ENCODE measurements around the gene CDR2L. TPM values are rescaled to one million over a fixed set of nuclear protein-coding genes. Genes with fewer than 3 reads are reported as not detected.
"Not testable (repeated sequence)": the region's sequence is repeated elsewhere in the genome, so short reads cannot be mapped to it uniquely, and the experiment has no call there.

Gene CDR2L
- total RNA-seq, 1 donor from 2014 or later = 63.5 TPM

DNA sequence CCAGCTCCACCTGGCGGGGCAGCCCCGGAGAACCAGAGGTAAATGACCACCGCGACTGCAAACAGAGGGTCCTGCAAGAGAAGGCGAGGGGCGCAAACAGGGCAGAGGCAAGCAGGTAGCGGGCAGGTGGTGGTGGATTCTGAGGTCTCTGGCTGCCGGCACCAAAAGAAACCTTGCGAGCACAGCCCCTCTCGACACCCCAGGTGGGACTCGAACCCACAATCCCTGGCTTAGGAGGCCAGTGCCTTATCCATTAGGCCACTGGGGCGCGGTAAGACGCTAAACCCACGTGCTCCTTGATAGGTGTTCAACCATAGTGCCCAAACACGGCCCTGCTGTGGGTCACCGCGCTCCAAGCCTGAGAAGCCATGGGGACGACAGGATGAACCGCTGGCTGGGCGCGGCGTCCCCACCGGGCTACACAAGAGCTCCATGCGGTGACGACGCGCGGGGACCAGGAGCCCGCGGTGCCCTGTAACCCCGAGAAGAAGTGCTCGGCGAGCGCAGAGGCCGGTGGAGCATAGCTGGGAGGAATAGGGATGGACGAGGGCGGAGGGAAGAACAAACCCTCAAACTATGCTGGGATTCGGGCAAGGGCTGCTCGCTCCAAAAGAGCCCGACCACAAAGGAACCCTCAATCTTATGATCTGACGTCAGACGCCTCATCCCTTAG is 46.9 kb downstream of the CDR2L start:
- DNase-seq (ENCODE audit: extremely low read depth, low read depth, low spot score) = peak; percentile 50

DNA sequence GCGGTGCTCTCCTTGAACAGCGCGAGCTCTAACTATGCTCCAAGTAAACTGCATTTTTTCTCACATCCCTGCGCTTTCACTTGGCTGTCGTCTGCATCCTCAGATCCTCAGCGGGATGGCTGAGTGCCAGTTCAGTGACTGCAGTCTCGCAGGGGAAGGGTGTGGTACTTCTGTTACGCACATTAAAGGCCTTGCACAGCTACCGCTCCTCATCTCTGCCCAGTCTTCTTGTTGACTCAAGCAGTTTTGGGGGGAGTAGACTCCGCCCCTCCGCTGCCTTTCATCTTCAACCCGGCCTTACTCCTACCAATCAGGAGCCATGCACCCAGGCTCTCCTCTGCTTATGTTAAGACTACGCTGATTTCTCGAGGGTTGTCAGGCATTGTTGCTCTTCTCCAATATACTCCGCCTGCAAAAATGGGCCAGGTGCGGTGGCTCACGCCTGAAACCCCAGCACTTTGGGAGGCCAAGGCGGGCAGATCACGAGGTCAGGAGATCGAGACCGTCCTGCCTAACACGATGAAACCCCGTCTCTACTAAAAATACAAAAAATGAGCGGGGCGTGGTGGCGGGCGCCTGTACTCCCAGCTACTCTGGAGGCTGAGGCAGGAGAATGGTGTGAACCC is 49.3 kb downstream of the CDR2L start:
- no peak for DNase-seq (ENCODE audit: extremely low read depth, low read depth, low spot score)

DNA sequence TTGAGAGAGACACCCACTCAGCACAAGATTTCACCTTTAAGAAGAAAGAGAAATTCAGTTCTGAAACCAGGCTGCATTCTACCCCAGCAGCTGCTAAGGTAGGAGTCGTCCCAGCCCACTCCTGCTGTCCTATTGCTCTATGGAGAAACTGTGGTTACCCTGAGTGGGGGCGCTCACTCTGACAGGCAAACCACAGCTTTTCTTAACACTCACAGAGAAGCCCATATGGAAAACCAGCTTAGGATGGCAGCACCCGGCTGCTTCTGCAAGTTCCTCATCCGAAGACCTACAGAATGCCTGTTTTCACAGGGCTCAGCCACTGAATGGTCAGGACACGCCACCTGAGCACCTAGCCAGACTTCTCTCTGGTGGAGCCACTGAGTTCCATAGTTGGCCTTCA is 51.8 kb downstream of the CDR2L start:
- no peak for DNase-seq (ENCODE audit: extremely low read depth, low read depth, low spot score)

DNA sequence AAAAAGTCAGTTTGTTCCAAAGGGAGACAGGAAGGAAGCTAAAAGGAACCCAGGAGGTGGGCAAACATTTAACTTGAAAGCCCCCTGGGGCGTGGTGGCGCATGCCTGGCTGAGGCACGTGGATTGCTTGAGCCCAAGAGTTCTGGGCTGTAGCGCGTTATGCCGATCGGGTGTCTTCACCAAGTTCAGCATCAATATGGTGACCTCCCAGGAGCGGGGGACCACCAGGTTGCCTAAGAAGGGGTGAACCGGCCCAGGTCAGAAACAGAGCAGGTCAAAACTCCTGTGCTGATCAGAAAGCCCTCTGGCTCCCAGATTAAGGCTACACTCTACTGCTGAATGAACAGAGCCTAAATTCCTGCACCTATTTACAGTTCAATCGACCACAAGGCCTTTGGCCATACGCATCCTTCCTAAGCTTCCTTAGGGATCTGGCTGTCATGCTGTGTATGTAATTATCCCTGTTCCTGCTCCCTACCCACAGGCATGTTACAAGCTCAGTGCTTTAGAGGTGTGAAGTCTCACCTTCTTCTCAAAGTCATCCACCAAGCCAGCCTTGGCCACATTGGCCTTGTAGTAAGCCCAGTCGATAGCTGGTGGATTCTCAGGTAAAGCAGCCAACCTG is 54.3 kb downstream of the CDR2L start:
- no peak for DNase-seq (ENCODE audit: extremely low read depth, low read depth, low spot score)

DNA sequence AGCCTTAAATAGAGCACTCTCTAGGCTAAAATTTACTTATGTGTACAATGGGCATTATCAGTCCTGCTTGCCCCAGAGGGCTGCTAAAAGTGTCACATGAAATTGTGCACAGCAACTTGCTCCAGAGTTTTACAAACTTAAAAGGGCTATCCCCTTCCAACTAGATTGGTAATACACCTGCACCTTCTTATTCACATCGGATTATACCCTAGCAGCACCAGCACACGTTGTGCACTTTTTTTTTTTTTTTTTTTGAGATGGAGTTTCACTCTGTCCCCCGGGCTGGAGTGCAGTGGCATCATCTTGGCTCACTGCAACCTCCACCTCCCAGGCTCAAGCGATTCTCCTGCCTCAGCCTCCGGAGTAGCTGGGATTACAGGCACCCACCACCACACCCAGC is 56.4 kb downstream of the CDR2L start:
- DNase-seq (ENCODE audit: extremely low read depth, low read depth, low spot score) = not testable (repeated sequence)

DNA sequence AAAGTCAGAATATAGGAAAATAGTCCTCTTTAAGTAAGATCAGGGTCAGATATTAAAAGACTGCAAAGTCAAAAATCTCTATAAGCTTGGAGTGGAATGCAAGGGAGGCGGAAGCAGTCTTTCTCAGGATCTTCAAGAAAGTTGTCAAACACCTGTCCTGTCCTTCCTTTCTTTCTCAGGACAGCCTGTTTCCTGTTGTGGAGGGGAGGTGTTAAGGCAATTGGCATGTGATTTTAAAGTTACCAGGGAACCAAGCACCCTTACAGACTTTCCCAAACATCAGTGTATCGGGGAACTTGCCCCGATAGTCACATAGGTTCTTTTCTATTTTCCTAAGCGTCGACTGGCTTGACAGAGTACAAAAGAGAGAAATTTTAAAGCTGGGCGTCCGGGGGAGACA is 57.3 kb downstream of the CDR2L start:
- no peak for DNase-seq (ENCODE audit: extremely low read depth, low read depth, low spot score)

DNA sequence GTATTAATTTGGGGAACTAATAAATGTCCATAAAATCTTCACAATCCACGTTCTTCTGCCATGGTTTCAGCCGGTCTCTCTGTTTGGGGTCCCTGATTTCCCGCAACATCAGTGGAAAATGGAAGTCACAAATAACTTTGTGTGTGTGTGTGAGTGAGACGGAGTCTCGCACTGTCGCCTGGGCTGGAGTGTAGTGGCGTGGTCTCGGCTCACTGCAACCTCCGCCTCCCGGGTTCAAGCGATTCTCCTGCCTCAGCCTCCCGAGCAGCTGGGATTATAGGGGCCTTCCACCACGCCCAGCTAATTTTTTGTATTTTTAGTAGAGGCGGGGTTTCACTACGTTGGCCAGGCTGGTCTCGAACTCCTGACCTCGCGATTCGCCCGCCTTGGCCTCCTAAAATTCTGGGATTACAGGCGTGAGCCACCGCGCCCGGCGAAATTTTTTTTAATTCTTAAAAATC is 58.5 kb downstream of the CDR2L start:
- not testable (repeated sequence) for DNase-seq (ENCODE audit: extremely low read depth, low read depth, low spot score)

DNA sequence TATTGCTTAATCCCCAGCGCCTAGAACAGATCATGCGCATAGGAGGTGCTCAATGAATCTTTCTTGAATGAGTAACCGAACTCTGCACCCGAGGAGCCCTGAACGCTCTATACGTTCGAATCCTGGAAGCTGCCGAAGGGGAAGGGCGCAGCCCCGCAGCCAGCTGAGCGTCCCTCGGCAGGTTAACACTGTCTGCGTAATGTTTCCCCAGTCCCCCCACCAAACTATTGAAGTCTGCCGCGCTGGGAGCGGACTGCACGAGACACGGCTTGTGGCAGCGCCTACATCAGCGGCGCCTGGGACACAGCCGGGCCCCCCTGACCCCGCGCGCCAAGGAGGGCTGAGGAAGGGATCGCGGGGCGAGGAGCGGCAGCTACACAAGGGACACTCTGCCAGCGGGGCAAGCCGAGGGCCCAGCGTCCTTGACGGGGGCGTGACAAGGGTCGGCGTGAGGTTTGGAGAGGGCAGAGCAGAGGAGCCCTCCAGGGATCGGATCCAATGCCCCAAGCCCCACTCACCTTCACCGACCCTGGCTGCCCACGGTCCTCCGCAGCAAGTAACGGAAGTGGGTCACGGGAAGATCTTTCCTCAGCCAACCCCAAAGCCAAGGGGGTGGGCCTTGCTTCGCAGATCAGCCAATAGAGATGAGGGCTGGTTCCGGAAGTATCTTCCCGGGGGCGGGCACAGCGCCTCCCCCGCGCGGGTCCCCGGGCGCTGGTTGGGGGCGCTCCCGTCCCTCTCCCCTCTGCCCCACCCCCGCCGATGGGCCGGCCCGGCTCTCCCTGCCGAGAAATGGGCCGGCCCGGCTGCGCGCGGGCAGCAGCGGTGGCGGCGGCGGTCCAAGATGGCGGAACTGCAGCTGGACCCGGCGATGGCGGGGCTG is 59.2 kb downstream of the CDR2L start, which contains the start of the genes ATP5PD and KCTD2:
Gene ATP5PD (minus strand): TSS at position 563 of the 883 bp plus-strand sequence. CDS start 4,319 bp downstream, outside the sequence.
Gene KCTD2 (plus strand): TSS at position 819 of the 883 bp plus-strand sequence. CDS start 26 bp downstream, at position 845.
- peak; percentile 73 for DNase-seq (ENCODE audit: extremely low read depth, low read depth, low spot score)

DNA sequence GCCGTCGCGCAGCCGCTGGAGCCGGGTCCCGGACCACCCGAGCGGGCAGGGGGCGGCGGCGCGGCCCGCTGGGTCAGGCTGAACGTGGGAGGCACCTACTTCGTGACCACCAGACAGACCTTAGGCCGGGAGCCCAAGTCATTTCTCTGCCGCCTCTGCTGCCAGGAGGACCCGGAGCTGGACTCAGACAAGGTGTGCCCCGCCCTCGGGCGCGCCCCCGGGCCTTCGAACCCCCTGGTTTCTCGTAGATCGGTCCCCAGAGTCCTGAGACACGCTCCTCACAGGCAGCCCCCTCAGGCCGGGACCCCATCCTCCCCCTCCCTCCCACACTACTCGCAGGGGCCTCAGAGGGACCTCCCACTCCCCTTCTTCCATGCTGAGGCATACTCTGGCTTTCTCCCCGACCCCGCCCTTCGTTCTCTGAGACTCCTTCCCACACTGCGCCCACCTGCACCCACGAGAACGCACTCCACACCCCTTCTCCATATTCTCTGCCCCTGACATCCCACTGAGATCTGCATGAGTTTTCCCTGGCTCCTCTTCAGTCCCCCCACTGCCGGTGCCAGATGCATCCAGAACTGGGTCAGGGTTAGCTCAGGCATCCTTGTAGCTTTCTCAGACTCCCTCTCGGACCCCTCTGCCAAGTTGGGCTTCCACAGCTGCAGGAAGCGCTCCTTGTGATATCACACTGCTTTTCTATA is 60.1 kb downstream of the CDR2L start:
- DNase-seq (ENCODE audit: extremely low read depth, low read depth, low spot score) = no peak

DNA sequence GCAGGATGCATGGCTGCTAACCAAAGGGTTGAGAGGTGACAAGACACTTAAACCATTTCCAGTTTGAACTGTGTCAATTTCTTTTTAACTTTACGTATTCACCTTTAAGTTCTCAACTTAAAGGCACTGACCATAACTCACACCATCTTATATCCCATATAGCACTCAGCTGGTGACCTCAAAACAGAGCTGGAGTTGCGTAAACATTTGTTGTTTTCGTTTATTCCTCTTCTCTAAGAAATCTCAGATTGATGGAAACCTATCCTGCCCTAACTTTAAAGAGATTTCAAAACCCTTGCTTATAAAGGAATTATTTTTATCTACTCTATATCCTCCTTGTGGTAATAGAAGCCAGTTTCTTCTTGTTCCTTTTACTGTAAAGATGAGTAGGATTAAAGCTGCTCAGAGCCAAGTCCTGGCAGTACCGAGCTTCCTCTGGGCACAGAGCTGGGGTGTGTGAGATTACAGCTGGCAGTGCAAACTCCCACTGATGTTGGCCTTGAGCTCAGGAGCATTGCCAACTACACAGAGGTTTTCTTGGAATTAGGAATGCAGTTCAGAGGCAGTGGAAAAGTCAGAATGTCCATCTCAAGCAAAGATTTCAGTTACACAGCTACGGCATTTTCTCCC is 60.9 kb downstream of the CDR2L start:
- no peak for DNase-seq (ENCODE audit: extremely low read depth, low read depth, low spot score)

DNA sequence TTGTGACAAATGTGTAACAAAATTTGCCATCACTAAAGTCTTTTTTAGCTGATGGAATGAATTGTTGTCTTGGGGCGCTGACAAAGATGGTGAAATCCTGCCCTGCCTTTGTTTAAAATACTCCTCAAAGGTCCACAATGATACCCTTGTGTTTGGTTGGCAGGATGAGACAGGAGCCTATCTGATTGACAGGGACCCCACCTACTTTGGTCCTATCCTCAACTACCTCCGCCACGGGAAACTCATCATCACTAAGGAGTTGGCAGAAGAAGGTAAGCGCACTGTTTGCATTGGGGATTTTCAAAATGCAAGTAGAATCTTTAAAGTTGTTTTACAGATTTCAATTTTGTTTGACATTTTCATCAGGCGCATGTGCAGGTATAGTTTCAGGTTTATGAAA is 61.6 kb downstream of the CDR2L start:
- DNase-seq (ENCODE audit: extremely low read depth, low read depth, low spot score) = no peak

DNA sequence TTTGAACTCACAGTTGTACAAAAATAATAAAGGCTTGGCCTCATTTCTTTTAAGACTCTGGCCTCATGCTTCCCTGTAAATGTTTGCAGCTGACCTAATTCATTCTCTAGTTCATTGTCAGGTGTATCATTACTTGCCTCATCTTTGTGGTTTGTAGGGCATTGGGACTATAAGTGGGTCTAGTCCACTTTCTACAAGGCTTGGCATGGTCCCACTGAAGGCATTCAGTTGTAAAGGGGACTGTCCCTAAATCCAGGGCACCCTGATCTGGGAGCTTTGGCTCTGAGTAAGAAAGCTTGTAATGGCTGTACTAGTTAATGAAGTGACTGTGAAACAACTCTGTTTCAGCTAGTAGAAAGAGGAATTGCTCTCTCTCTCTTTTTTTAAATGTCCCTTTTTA is 62.3 kb downstream of the CDR2L start:
- no peak for DNase-seq (ENCODE audit: extremely low read depth, low read depth, low spot score)

DNA sequence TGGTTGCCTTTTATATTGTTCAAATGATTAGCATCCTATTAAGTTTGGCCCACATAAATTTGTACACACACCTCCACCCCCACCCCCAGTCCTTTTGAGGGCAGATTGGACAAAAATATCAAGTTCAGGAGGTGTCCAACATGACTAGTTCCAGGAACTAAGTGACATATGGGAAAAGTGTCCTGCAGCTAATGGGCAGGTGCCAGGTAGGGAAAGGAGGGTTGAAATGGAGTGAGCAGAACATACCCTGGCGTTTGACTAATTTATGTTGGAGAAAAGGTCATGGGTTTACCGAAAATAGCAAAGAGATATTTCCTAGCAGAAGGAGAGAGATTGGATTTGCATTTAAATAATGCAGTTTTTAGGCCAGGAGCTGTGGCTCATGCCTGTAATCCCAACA is 64.5 kb downstream of the CDR2L start:
- no peak for DNase-seq (ENCODE audit: extremely low read depth, low read depth, low spot score)

Other genes starting within 250 kb of the CDR2L start
- gene NHERF1, start 239.0 kb upstream of the CDR2L start, total RNA-seq = 17.7 and 18.4 TPM in 2 replicates
- gene NAT9, start 211.3 kb upstream of the CDR2L start, total RNA-seq = 26.6 and 36.5 TPM in 2 replicates
- gene GRIN2C, start 127.7 kb upstream of the CDR2L start, total RNA-seq = 1.1 TPM in 1 of 2 replicates, not detected in the other
- gene FDXR, start 114.6 kb upstream of the CDR2L start, total RNA-seq = 38.6 and 46.9 TPM in 2 replicates
- gene FADS6, start 94.0 kb upstream of the CDR2L start, total RNA-seq = not detected in 2 replicates
- not detected in 2 replicates for gene USH1G, start 64.4 kb upstream of the CDR2L start, total RNA-seq
- not detected in 2 replicates for gene OTOP2, start 63.4 kb upstream of the CDR2L start, total RNA-seq
- not detected in 2 replicates for gene OTOP3, start 51.7 kb upstream of the CDR2L start, total RNA-seq
- gene HID1, start 14.9 kb upstream of the CDR2L start, total RNA-seq = 23.1 and 30.6 TPM in 2 replicates
- 38.7 and 49.7 TPM in 2 replicates for gene MRPL58, start 25.0 kb downstream of the CDR2L start, total RNA-seq
- gene ATP5PD, start 59.3 kb downstream of the CDR2L start, total RNA-seq = 228 and 300 TPM in 2 replicates
- 18.6 and 21.0 TPM in 2 replicates for gene KCTD2, start 59.6 kb downstream of the CDR2L start, total RNA-seq
- 5.7 and 7.1 TPM in 2 replicates for gene SLC16A5, start 100.3 kb downstream of the CDR2L start, total RNA-seq
- gene ARMC7, start 122.3 kb downstream of the CDR2L start, total RNA-seq = 8.9 and 9.7 TPM in 2 replicates
- gene NT5C, start 144.1 kb downstream of the CDR2L start, total RNA-seq = 41.5 and 62.0 TPM in 2 replicates
- gene JPT1, start 166.9 kb downstream of the CDR2L start, total RNA-seq = 257 and 318 TPM in 2 replicates
- 80.6 and 95.5 TPM in 2 replicates for gene SUMO2, start 195.3 kb downstream of the CDR2L start, total RNA-seq
- 30.0 and 35.1 TPM in 2 replicates for gene NUP85, start 218.0 kb downstream of the CDR2L start, total RNA-seq

Data from glomerular endothelial cell (primary cell).